ENCODE measurements around the gene PTPRN2. TPM values are rescaled to one million over a fixed set of nuclear protein-coding genes. Genes with fewer than 3 reads are reported as not detected.
"Not testable (repeated sequence)": the region's sequence is repeated elsewhere in the genome, so short reads cannot be mapped to it uniquely, and the experiment has no call there.

Gene PTPRN2
- polyA plus RNA-seq, 4 donors, result 7.2 to 9.2 (median 7.5) TPM

DNA sequence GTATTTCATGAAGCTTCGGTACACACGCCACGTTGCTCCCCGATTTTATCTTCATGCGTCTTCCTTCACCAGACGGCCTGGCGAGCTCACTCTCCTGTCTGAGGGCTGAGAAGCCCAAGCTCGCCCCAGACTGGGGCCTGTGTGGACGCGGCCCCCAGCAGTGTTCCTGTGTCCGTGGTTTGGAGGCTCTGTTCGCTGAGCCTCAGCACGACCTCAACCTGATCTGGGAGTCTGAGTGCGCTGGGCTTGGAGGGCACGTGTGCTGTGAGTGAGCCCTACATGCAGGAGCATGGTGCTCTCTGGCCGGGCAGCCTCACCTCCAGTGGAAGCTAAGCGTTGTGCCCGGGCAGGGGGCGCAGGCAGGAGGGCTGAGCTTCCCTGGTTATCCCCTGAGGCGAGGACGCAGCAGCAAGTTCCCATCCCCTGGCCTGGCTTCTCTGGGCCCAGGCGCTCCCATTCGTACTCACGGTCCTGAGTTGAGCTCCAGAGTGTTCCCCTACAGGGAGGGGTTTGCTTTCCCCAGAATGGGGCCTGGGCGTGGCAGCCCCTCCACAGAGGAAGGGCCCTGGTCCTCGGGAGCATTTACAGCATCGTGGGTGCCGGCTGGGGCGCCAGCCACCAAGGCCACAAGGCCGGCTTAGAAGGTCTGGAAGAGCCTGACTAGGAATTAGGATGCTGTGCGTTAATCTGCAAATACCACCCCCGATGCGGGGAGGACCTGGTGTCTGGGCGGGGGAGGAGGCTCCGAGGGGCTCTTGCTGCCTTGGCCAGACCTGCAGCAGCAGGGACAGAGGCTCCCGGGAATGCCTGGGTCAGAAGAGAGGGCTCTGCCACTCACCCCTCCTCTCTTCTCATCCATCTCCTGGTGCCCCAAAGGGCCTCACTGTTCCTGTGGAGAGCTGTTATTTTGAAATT, 850.2 kb downstream of the PTPRN2 start:
- no peak for DNase-seq (ENCODE audit: low read depth in 4 of 4, low spot score in 3 of 4)

DNA sequence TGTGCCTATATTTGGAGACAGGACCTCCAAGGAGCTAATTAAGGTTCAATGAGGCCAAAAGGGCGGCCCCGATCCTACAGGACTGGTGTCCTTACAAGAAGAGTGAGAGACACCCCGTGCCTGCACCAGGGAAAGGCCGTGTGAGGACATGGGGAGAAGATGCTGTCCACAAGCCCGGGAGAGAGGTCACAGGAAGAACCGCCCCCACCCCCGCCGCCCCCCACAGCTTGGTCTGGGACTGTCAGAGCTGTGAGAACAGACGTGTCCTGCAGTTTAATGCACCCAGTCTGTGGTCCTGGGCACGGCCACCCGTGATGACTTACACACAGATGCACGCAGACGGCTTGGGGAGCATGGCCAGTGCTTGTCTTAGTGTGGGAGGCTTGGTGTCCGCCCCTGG, 851.3 kb downstream of the PTPRN2 start:
- no peak for DNase-seq (ENCODE audit: low read depth in 4 of 4, low spot score in 3 of 4)

DNA sequence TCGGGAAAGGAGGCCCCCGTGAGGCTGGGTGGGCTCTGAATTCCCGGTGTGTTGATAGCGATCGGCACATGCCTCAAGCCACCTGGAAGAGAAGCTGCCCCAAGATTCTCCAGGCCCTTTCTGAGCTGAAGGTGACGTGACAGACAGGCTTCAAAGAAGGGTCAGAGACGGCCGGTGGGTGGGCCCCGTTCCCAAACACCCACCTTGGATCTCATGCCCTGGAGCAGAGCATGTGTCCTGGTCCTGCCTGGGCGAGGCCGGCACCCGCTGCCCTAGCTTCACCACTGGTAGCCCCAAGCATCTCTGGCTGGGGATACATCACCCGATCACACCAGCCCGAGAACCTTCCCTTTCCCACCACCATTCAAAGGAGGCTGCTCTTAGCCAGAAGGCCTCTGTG, 851.8 kb downstream of the PTPRN2 start:
- no peak for DNase-seq (ENCODE audit: low read depth in 4 of 4, low spot score in 3 of 4)

DNA sequence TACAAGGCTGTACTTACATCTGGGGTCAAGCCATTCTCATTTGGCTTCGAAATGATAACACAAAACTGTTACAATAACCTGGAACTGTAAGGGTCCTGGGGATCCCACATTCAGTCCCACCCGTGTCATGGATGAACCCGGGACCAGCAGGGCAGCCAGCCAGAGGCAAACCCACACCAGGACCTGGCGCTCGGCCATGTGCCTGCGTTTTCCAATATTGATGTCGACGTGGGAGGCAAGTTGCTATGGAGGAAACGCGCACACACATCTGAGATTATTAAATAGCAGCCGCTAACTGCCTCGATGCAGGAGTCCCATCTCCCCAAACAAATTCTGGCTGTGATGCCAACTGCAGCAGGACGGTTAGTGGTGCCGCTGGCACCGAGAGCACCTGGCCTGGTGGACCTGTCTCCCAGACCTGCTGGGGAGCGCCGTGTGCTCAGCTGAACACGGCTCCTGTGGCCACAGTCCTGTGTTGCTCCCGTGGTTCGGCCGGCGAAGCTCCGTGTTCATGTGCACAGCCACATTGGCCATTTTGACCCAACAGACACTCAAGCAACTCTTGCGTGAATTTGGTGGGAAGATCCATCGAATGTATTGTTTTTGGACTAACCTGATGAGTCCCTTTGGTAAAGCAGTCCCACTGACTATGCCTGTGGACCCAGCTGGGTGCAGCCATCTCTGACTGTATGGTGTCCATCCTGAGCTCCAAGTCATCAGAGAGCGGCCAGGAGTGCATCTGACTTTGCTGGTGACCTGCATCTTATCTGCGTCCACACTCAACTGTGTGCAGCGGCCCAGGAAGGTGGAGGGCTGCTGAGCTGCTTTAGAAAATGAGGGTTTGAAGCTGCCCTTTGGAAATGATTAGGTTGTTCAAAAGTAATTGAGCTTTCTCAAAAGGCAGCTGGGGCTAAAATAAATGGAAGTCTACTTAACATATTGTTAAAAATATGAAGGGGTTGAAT, 852.7 kb downstream of the PTPRN2 start:
- no peak for DNase-seq (ENCODE audit: low read depth in 4 of 4, low spot score in 3 of 4)

DNA sequence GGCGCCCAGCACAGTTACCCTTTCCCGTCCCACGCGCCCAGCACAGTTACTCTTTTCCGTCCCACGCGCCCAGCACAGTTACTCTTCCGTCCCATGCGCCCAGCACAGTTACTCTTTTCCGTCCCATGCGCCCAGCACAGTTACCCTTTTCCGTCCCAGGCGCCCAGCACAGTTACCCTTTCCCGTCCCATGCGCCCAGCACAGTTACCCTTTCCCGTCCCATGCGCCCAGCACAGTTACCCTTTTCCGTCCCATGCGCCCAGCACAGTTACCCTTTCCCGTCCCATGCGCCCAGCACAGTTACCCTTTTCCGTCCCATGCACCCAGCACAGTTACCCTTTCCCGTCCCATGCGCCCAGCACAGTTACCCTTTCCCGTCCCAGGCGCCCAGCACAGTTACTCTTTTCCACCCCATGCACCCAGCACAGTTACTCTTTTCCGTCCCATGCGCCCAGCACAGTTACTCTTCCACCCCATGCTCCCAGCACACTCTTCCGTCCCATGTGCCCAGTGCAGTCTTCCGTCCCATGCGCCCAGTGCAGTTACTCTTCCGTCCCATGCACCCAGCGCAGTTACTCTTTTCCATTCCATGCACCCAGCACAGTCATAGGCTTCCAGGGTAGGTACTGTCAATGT, 853.7 kb downstream of the PTPRN2 start:
- not testable (repeated sequence) for DNase-seq (ENCODE audit: low read depth in 4 of 4, low spot score in 3 of 4)

DNA sequence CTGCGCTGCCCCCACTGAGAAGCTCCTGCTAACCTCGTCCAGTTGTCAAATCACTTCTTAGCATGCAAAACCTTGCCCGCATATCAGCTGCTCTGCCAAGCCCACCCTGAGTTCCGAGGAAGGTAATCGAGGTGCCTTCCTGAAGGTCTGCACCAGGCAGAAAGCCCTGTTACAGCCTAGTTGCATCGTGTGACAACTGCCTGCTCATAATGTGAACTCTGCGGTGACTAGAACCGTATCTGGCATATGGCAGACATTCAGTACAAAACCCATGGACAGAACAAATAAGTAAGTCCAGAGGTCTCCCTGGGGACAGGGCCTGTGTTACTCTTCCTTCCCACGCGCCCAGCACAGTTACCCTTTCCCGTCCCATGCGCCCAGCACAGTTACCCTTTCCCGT, 856.5 kb downstream of the PTPRN2 start:
- no peak for DNase-seq (ENCODE audit: low read depth in 4 of 4, low spot score in 3 of 4)

DNA sequence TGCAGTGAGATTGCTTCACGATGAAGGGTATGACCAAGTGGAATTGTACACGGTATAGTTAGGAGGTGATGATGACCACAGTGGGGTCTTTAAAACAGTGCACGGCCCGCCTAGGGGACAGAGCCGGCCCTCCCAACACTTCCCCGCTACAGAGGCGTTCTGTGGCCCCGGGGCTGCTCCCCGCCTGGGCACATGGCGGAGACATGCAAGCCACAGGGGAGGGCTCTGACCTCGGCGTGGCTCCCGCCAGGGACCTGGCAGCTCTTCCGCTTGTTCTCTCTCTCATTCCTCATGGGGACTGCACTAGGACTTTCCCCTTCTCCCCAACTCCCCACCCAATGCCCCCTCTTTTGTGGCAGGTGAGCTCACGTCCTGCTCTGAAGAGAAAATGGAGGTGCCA, 857.0 kb downstream of the PTPRN2 start:
- DNase-seq (ENCODE audit: low read depth in 4 of 4, low spot score in 3 of 4), result no peak

DNA sequence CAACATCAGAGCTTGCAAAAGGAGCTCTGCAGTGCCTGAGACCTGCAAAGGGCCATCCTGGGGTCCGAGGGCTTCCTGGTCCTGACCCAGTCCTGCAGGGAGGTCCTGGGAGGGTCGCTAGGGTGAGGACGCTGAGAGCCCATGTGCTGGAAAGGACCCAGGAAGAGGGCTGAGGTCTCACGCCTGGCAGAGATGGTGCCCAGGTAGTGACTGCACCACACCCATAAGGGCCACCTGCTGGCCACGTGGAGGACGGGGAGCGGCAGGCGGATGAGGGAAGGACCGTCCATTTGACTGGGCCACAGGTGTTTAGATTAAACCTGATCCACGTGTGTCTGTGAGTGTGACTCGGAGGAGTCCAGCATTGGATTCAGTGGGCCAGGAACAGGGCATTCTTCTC, 858.1 kb downstream of the PTPRN2 start:
- no peak for DNase-seq (ENCODE audit: low read depth in 4 of 4, low spot score in 3 of 4)

DNA sequence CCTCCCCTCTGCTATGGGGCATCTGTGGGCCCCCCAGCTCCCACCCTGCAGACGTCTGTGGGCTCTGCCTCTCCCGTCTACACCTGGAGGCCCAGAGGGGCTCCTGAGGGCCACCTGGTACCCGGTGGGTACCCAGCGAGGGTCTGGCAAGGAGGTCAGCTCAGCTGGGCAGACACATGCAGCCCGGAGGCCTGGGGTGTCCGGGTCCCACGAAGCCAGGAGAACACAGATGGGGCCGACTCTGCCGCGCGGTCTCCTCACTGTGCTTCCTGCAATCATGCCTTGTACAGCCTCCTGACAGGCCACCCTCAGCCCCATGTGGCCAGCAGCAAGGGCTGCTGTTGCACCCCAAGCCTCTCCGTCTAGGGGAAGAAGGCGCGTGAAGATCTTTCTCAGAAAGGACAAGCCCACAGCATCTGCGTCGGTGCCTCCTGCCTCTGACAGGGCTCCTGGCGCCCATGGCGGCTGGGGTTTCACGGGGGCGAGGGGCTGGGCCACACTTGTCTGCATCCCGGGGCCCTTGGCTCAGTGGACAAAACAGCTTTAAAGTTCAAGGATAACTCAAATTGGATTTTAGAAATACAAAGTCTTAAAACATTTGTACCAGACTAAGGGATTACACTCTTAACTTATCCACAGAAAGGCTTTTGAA, 859.5 kb downstream of the PTPRN2 start:
- no peak for DNase-seq (ENCODE audit: low read depth in 4 of 4, low spot score in 3 of 4)

DNA sequence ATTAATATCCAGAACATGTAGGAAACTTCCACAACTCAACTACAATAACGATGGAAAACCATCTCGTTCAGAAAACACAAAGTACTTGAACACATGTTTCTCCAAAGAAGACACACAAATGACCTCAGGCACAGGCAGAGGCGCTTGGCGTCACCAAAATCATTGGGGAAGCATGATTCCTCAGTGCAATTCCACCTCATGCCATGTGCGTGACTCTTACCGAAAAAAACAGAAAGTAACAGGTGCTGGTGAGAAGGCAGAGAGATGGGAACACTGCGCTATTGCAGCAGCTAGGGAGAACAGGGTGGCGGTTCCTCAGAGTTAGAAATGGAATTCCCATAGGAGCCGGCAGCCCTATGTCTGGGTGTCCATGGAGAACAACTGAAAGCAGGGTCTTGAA, 860.9 kb downstream of the PTPRN2 start:
- no peak for DNase-seq (ENCODE audit: low read depth in 4 of 4, low spot score in 3 of 4)

DNA sequence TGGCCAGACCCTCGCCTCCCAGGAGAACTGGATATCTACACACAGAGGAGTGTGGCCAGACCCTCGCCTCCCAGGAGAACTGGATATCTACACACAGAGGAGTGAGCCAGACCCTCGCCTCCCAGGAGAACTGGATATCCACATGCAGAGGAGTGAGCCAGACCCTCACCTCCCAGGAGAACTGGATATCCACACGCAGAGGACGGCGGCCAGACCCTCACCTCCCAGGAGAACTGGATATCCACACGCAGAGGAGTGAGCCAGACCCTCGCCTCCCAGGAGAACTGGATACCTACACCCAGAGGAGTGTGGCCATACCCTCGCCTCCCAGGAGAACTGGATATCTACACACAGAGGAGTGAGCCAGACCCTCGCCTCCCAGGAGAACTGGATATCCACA, 862.3 kb downstream of the PTPRN2 start:
- DNase-seq (ENCODE audit: low read depth in 4 of 4, low spot score in 3 of 4), result not testable (repeated sequence)

DNA sequence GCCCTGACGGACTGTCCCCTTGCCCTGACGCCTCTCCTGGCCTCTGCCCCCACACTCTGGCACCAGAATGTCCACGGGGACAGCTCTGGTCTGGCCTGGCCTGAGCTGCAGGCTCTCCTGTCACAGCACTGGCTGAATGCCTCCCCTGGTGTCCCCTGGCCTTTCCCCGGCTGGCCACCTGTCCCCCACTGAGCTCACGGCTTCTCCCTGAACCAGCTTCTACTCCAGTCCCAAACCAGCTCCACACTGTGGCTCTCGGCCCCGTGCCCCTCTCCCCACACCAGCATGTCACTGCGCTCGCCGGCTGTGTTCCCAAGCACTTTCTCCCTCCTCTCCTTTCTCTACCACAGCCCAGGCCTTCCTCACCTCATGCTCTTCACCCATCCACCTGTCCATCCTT, 864.4 kb downstream of the PTPRN2 start:
- DNase-seq (ENCODE audit: low read depth in 4 of 4, low spot score in 3 of 4), result no peak

DNA sequence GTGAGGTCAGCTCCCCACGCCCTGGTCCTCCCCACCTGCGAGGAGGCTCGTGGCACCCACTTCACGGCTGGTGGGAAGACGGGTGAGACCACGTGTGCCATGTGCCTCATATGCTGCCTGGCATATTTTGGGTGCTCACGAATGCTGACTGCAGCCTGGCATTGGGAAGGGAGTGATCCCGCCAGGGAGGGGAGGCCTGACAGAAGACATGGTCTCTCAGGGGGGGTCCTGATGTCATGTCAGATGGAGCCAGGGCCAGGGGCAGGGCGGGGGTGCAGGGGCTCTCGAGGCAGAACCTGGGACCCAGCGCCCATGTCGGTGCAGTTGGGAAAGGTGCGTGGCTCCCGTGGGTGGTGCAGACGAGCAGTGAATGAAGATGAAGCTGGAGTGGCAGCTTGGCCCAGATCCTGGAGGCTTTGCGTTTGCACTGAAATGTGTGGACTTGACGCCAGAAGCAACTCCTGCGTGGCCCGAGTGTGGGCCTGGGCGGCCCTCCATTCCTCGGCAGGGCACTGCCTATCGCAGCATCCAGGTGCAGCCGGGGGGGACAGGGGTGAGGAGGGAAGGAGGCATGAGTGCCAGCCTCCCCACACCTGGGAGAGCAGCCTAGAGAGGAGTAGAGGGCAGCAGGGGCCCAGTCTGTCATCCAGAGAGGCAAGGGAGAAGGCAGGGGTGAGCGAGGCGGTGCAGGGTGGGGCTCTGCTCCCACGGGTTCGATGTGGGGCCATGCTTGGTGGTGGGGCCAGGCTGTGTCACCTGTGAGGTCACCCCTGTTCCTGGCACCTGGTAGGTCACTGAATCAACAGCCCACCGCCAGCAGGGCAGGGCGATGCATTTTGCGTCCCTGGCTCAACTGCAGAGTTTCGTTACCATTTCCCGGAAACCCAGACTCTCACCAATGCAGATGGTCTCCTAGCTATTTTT, 865.2 kb downstream of the PTPRN2 start:
- DNase-seq (ENCODE audit: low read depth in 4 of 4, low spot score in 3 of 4), result no peak

DNA sequence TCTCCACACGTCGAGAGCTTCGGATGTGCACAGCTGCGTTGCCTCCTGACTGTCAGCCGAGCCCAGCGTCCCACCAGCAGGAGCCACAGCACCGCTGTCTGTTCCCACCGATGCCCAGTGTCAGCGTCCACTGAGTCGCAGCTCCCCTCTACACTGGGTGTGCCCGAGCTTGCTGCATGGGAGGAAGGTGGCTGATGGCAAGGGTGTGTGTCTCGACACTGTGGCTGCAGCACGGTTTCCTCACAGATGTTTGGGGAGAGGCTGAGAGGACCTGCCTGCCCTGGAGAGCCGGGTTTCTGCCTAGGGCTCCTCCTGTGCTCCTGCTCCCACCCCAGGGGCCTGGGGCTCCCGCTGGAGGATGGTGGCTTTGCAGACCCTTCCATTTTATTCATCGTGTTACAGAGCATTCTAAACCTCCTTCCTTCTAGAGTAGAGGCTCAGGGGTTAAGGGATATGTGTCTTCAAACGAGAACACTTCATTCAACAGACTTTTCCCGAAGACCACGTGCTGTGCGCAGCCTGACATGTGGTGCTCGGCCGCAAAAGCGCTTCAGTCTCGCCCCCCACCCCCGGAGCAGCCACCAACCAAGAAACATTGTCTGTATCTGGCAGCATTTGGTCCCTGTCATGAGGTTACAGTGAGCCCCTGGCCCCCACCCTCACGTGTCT, 866.0 kb downstream of the PTPRN2 start:
- no peak for DNase-seq (ENCODE audit: low read depth in 4 of 4, low spot score in 3 of 4)

DNA sequence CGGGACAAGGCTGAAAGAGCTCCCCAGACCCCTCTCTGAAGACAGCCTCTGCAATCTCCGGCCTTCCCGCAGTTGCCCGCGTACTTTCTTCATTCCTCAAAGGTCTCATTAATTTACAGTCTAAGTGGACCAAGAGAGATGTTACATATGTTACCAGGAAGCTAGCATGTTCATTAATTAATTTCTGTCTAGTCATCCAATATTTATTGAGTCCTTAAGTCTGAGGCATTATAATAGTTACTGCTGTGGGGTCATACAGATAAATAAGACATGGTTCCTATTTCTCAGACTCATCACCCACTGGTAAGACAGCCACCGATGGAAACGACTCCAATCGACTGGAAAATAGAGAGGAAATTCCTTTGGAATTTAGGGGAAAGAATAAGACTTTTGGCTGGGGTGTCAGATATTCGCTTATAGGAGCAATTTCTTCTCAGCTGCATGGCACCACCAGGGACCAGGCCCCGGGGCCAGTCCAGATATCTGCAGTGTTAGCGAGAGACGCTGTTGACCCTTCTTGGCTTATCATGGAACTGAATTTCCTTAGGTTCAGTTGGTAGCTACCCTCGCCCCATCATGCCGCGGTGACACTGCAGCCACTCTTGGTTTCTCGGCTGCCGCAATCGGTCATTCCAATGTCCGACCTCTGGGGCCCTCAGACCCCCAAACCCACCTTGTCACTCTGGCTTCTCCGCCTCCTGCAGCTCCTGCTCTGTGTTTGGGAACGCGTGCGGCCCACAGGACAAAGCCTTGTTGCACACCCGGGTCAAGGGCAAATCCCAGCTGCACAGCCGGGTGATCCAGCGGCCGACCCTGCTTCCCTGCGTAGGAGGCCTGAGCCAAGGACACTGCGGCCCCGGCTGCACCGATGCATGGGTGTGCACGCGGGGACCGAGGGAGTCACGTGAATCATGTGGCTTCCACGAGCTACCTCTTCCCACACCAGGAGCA, 867.6 kb downstream of the PTPRN2 start:
- DNase-seq (ENCODE audit: low read depth in 4 of 4, low spot score in 3 of 4), result no peak

DNA sequence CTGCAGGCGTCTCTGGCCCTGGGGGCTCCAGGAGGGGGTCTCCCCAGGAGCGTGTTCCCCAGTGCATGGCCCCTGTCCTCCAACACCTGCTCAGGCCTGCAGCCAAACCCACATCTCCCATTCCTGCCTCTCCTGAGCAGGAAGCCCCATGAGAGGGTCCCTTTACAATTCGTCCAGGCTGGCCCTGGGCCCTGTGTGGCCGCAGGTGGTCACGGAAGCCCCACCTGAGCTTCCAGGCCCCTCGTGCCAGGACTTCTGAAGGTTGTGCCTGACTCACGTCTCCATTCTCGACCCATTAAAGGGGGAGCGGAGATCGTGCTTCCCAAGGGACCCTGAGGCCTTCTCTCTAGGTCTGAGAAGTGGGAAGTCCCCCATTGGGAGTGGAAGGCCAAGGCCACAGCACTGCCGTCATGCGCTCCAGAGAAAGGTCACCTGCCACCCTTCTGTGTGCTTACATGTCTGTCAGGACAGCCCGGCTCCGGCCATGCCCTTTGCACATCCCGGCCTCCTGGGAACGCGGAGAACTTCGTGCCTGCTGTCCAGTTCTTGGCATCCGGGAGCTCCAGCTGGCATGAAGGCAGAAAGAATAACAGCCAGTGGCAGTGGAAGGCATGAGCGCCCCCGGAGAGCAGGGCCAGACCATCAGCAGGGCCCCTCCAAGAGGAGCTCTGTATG, 868.5 kb downstream of the PTPRN2 start:
- no peak for DNase-seq (ENCODE audit: low read depth in 4 of 4, low spot score in 3 of 4)

DNA sequence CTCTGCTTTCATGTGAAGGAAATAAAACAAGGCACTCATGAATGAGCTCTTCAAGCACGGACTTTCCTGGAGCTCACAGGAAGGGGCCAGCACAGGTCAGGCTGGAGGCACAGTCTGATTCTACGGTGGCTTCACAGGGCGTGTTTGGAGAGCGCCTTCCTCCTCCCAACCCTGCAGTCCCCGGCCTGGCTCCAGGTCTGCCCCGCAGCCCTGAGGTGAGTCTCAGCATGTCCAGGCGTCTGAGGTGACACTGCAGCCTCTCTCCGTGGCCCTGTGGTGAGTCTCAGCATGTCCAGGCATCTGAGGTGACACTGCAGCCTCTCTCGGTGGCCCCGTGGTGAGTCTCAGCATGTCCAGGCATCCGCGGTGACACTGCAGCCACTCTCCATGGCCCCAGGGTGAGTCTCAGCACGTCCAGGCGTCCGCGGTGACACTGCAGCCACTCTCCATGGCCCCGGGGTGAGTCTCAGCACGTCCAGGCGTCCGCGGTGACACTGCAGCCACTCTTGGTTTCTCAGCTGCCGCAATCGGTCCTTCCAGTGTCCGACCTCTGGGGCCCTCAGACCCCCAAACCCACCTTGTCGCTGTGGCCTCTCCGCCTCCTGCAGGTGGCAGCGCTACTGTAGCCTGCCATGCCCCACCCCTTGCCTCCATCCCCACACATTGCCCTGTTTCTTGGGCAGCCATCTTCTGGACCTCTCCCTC, 869.2 kb downstream of the PTPRN2 start:
- no peak for DNase-seq (ENCODE audit: low read depth in 4 of 4, low spot score in 3 of 4)

Measured in left renal pelvis (tissue), 4 donors.